Measurements from ENCODE around the gene FNBP1L.

Gene FNBP1L

DNA sequence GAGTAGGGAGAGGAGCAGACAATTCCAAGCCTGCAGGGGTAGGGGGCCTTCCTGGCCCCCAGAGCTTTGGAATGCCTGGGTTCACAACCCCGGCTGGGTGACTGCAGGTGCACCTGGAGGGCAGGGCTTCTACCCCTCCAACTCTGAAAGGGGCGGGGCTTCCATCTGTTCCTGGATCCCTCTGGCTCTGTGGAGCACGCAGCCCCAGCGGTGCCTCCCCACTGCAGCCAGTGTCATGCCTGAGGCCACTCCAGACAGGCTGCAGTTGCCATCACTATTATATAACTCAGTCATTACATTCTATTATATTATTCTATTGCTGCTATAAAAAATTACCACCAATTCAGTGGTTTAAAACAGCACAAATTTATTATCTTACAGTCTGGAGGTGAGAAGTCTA, 12.5 kb upstream of the FNBP1L start:
- TF ChIP-seq, protein P1, sequence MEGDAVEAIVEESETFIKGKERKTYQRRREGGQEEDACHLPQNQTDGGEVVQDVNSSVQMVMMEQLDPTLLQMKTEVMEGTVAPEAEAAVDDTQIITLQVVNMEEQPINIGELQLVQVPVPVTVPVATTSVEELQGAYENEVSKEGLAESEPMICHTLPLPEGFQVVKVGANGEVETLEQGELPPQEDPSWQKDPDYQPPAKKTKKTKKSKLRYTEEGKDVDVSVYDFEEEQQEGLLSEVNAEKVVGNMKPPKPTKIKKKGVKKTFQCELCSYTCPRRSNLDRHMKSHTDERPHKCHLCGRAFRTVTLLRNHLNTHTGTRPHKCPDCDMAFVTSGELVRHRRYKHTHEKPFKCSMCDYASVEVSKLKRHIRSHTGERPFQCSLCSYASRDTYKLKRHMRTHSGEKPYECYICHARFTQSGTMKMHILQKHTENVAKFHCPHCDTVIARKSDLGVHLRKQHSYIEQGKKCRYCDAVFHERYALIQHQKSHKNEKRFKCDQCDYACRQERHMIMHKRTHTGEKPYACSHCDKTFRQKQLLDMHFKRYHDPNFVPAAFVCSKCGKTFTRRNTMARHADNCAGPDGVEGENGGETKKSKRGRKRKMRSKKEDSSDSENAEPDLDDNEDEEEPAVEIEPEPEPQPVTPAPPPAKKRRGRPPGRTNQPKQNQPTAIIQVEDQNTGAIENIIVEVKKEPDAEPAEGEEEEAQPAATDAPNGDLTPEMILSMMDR (IDR thresholded peaks at IDR 0.05; ENCODE audit: borderline replicate concordance, insufficient read depth, low read depth, low read length) = no peak
- no peak overlapping the region for H3K4me3 ChIP-seq (ENCODE audit: low read depth, low read length)

DNA sequence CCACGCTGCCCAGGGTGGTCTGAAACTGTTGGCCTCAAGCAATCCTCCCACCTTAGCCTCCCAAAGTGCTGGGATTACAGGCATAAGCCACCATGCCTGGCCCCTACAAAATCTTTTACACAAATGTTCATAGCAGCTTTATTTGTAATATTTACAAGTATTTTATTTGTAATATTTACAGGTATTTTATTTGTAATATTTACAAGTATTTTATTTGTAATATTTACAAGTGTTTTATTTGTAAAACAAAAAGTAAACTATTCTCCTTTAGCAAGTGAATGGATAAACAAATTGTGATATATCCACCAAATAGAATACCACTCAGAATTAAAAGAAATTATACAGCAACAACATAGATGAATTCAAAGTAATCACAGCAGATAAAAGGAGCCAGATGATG, 11.4 kb upstream of the FNBP1L start:
- H3K4me3 ChIP-seq (ENCODE audit: low read depth, low read length) = no peak overlapping the region
- TF ChIP-seq, protein P1 (IDR thresholded peaks at IDR 0.05; ENCODE audit: borderline replicate concordance, insufficient read depth, low read depth, low read length) = no peak

DNA sequence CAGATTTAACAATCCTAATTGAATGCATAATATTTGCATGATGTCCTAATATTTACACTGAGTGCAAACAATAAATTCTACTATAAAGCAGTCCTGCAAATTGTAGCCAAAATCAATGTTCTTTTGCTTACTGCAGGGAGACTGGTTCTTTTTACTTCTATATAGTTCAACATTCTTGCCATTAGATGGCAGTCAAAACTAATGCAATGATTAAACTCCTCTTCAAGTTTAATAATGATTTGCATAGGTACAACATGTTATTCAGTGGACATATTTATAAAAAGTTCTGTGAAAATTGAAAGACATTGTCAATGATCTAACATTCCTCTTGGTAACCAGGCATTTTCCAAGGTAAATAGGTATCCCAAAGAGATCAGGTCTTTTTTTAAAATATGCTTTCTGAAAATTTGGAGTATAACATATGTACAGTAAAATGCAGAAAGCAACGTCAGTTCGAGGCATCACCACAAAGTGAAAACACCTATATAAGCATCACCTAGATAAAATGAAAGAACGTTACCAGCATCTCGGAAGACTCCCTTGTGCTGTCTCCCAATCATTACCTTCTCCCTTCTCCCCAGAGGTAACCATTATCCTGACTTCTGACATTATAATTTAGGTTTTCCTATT, 9.8 kb upstream of the FNBP1L start:
- no peak overlapping the region for H3K4me3 ChIP-seq (ENCODE audit: low read depth, low read length)
- TF ChIP-seq, protein P1 (IDR thresholded peaks at IDR 0.05; ENCODE audit: borderline replicate concordance, insufficient read depth, low read depth, low read length) = peak; percentile 3; the same call in 1 of the 2 replicates

DNA sequence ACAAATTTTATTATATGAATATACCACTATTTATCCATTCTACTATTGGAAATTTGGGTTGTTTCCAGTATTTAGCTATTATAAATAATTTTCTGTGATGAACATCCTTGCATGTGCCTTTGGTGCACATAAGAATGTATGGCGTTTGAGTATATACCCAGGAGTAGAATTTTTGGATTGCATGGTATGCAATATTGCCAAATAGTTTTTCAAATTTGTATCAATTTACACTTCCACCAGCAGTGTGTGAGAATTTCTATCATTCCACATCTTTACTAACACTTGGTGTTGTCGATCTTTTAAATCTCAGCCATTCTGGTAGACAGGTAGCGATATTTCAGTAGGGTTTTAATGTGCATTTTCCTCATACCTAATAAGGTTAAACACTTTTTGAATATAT, 9.2 kb upstream of the FNBP1L start:
- H3K4me3 ChIP-seq (ENCODE audit: low read depth, low read length) = no peak overlapping the region
- TF ChIP-seq, protein P1 (IDR thresholded peaks at IDR 0.05; ENCODE audit: borderline replicate concordance, insufficient read depth, low read depth, low read length) = no peak

DNA sequence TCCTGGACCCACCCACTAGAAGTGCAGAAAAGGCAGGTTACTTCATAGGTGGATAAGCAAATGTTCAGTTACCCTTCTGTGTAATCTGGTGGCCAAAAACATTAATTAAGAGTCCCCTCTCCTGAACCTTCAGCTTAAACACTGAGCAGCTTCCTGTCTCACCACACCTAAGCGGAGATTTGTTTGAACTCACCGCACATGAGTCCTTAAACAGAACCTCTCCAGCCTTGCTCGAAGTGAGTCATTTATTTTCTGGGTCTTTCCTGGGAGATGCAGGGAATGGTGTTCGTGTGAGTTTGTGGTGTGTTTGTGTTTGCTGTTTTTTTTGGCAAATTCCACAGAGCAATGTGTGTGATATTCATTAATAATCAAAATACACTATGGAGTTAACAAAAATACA, 7.6 kb upstream of the FNBP1L start:
- no peak overlapping the region for H3K4me3 ChIP-seq (ENCODE audit: low read depth, low read length)
- TF ChIP-seq, protein P1 (IDR thresholded peaks at IDR 0.05; ENCODE audit: borderline replicate concordance, insufficient read depth, low read depth, low read length) = no peak

DNA sequence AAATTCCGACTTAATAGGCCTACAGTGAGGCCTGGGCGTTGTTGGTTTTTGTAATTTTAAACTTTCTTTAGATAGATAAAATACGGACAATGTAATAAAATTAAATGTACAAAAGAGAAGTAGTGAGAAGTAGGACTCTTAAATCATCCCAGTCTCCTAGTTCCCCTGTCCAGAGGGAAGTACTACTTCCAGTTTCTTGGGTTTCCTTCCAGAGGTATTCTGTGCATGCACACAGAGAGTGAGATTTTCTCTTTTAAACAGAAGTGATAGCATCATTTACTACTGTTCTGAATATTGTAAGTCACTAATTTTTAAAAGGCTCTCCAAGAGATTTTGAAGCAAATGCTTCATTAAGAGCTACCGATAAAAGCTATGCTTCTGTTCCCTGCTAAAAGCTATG, 7.2 kb upstream of the FNBP1L start:
- TF ChIP-seq, protein P1 (IDR thresholded peaks at IDR 0.05; ENCODE audit: borderline replicate concordance, insufficient read depth, low read depth, low read length) = no peak
- H3K4me3 ChIP-seq (ENCODE audit: low read depth, low read length) = no peak overlapping the region

DNA sequence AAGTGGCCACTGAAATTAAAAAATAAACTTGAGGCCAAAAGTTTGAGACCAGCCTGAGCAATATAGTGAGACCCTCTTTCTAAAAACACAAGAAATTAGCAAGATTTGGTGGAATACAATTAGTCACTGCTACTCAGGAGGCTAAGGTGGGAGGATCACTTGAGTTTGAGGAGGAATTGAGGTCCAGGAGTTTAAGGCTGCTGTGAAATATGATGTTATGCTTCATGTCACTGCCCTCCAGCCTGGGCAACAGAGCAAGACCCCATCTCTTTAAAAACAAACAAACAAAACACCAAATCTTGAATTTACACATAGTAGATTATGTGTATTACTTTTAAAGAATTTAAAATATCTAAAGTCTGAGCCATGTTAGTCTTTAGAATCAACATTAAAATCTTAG, 6.3 kb upstream of the FNBP1L start:
- TF ChIP-seq, protein P1 (IDR thresholded peaks at IDR 0.05; ENCODE audit: borderline replicate concordance, insufficient read depth, low read depth, low read length) = no peak
- no peak overlapping the region for H3K4me3 ChIP-seq (ENCODE audit: low read depth, low read length)
